Thoracic aorta (tissue), 2 donors: Measurements from ENCODE around the gene DAND5. TPM values are rescaled to one million over a fixed set of nuclear protein-coding genes. Genes with fewer than 3 reads are reported as not detected.
"Not testable (repeated sequence)": the region's sequence is repeated elsewhere in the genome, so short reads cannot be mapped to it uniquely, and the experiment has no call there.

Source experiments
- ATAC-seq: fragments of 150-250 bp; one replicate; pipeline ENCODE4 v1.8.0; 2017; ENCODE audit warnings: low read depth; ENCODE audit not compliant: insufficient number of reproducible peaks, low FRiP score
- DNase-seq: peaks from one replicate; pipeline ENCODE4 v3.0.0-alpha.2; 2020; ENCODE audit warnings: low spot score
- H3K27ac ChIP-seq, 2 donors: fragments of 200-600 bp; sonication (generic); 1 replicate in 1 of 2; 2 replicates in 1 of 2; pipeline ENCODE4 v1.5.1; 2016; ENCODE audit warnings: mild to moderate bottlenecking in 2 of 2, moderate library complexity in 2 of 2
- H3K27me3 ChIP-seq: fragments of 200-600 bp; sonication (generic); replicated peaks from 2 replicates; pipeline ENCODE4 v1.6.0; 2016; ENCODE audit warnings: mild to moderate bottlenecking; ENCODE audit not compliant: insufficient read depth
- H3K36me3 ChIP-seq: fragments of 200-600 bp; sonication (generic); one replicate; pipeline ENCODE4 v1.5.1; 2016
- H3K4me1 ChIP-seq, 2 donors: fragments of 200-600 bp; sonication (generic); 1 replicate in 1 of 2; 2 replicates in 1 of 2; pipeline versions ENCODE4 v1.5.1 to v1.6.0; 2016; ENCODE audit warnings: low read depth in 2 of 2, mild to moderate bottlenecking in 1 of 2; ENCODE audit not compliant: control insufficient read depth in 1 of 2
- H3K4me3 ChIP-seq: fragments of 200-600 bp; sonication (generic); 2 replicates; pipeline ENCODE4 v1.5.1; 2016; ENCODE audit warnings: mild to moderate bottlenecking
- H3K9me3 ChIP-seq: fragments of 200-600 bp; sonication (generic); 2 replicates; pipeline ENCODE4 v1.5.1; 2016
- CTCF ChIP-seq: fragments of 200-600 bp; sonication (generic); IDR thresholded peaks from one replicate; pipeline ENCODE4 v1.5.1; 2019; ENCODE audit warnings: antibody characterized with exemption
- total RNA-seq, 2 donors: library from RNA; depleted of rRNA; stranded (reverse); fragments of >200 nt; gene quantifications; one replicate each; pipeline versions ENCODE4 v1.1.0 to v1.2.3, GENCODE V29; 2016

DAND5 gene
- total RNA-seq, 2 donors from 2014 or later: not detected

DNA sequence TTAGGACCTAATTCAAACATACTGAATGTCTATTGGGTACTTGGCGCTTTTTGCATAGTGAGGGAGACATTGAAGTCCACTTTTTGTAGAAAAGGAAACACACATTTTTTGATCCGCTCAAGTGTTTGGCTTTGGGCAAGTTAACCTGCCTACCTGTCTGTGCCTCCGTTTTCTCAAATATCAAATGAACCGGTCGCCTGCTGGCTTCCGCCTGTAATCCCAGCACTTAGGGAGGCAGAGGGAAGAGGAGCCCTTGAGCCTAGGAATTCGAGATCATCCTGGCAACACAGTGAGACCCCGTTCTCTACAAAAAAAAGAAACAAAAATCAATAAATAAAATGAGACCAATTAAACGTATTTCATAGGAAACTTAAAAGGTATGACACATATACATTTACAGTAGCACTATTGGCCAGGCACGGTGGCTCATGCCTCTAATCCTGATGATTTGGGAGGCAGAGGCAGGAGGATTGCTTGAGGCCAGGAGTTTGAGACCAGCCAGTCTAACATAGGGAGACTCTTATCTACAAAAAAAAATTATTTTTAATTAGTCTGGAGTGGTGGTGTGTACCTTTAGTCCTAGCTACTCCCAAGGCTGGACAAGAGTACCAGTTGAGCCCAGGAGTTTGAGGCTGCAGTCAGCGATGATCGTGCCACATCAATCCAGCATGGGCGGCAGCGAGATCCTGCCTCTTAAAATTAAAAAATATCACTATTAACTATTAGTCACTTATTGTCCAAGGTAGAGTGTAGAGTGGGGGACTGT lies 22.5 kb upstream of the DAND5 start:
- Histone ChIP-seq H3K36me3 (peaks cover 59% of the 10 kb centered on the region), H3K4me3 (peak overlapping the region; percentile 84), H3K9me3 (no peaks in the 10 kb centered on the region), H3K27ac (peak overlapping the region; percentile 77 to 86), H3K27me3 (no peaks in the 10 kb centered on the region), H3K4me1 (peaks cover 12 to 21% of the 10 kb centered on the region in 2 donors)
- no peak for ATAC-seq
- no peak for DNase-seq
- no peak for TF ChIP-seq CTCF

DNA sequence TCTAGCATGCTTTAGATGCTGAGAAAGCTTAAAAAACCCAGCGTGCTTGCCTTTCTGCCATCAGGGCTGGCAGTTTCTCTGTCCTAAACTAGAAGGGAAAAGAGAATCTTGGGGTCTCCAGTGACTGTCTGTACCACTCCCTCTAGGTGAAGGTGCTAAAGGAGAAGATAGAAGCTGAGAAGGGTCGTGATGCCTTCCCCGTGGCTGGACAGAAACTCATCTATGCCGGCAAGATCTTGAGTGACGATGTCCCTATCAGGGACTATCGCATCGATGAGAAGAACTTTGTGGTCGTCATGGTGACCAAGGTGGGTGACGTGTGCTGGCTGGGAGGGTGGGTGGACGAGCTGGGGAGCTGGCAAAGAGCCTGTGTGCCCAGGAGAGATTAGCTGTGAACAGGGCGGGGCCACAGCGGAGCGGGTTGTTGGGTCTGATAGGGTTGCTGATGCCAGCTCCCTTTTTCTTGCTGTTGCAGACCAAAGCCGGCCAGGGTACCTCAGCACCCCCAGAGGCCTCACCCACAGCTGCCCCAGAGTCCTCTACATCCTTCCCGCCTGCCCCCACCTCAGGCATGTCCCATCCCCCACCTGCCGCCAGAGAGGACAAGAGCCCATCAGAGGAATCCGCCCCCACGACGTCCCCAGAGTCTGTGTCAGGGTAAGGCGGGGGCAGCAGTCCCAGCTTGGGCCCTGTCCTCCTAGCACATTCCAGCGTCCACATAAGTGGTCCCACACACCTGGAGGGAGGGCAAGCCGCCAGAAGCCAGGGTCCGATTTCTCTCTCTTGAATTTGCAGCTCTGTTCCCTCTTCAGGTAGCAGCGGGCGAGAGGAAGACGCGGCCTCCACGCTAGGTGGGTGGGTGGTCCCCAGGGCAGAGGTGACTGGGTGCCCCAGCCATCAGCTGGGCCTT lies 21.4 kb upstream of the DAND5 start:
- TF ChIP-seq CTCF: no peak
- Histone ChIP-seq H3K36me3 (peaks cover 63% of the 10 kb centered on the region), H3K27ac (peak overlapping the region in 1 of 2 donors; percentile 25), H3K27me3 (no peaks in the 10 kb centered on the region), H3K4me3 (no peak overlapping the region), H3K4me1 (peaks cover 19 to 30% of the 10 kb centered on the region in 2 donors), H3K9me3 (no peaks in the 10 kb centered on the region)
- ATAC-seq: no peak
- DNase-seq: no peak

- no peak overlapping the region for H3K4me3 ChIP-seq
- TF ChIP-seq CTCF: no peak
- no peak for ATAC-seq
- H3K36me3 ChIP-seq: peaks cover 56% of the 10 kb centered on the region
- no peaks in the 10 kb centered on the region for H3K27me3 ChIP-seq
- H3K9me3 ChIP-seq: no peaks in the 10 kb centered on the region
- H3K27ac ChIP-seq: peak overlapping the region in 1 of 2 donors; percentile 25
- peaks cover 25 to 38% of the 10 kb centered on the region in 2 donors for H3K4me1 ChIP-seq
- no peak for DNase-seq
Measured at GRCh38 chr19:12948612-12949362, 20.6 kb upstream of the DAND5 start.

GRCh38 chr19:12949363-12950283 lies 19.8 kb upstream of the DAND5 start:
- TF ChIP-seq CTCF: no peak
- Histone ChIP-seq H3K4me1 (peaks cover 25 to 45% of the 10 kb centered on the region in 2 donors), H3K27ac (no peak overlapping the region), H3K36me3 (peaks cover 52% of the 10 kb centered on the region), H3K4me3 (no peak overlapping the region), H3K9me3 (no peaks in the 10 kb centered on the region), H3K27me3 (no peaks in the 10 kb centered on the region)
- DNase-seq (no peak), ATAC-seq (no peak)

DNA sequence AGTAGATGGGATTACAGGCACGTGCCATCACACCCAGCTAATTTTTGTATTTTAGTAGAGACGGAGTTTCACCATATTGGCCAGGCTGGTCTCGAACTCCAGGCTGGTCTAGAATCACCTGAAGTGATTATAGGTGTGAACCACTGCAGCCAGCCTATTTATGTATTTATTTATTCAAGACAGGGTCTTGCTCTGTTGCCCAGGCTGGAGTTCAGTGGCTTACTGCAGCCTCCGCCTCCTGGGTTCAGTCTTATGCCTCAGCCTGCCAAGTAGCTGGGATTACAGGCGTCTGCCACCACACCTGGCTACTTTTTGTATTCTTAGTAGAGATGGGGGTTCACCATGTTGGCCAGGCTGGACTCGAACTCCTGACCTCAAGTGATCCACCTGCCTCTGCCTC lies 17.3 kb upstream of the DAND5 start:
- Histone ChIP-seq H3K27ac (peak overlapping the region; percentile 80 to 93), H3K36me3 (peaks cover 51% of the 10 kb centered on the region), H3K4me1 (peaks cover 24 to 56% of the 10 kb centered on the region in 2 donors)
- not testable (repeated sequence) for DNase-seq, H3K27me3 ChIP-seq, H3K4me3 ChIP-seq, ATAC-seq, H3K9me3 ChIP-seq
